Tibial artery (tissue), 4 donors: ENCODE results near the gene SAPCD1.

ENCODE experiments used
- DNase-seq, 2 donors: peaks; one replicate each; pipeline ENCODE4 v3.0.0-alpha.2; 2019
- H3K27ac ChIP-seq, 2 donors: fragments of 200-600 bp; sonication (generic) in 1 of 2; 1 replicate in 1 of 2; 2 replicates in 1 of 2; pipeline ENCODE4 v1.5.1; 2018 to 2019; ENCODE audit warnings: mild to moderate bottlenecking in 1 of 2
- H3K27me3 ChIP-seq, 2 donors: fragments of 200-600 bp; sonication (generic) in 1 of 2; one replicate each; pipeline versions ENCODE4 v1.5.1 to v1.6.0; 2016 to 2019
- H3K36me3 ChIP-seq, 3 donors: fragments of 200-600 bp; sonication (generic) in 2 of 3; one replicate each; pipeline ENCODE4 v1.5.1; 2016 to 2019; ENCODE audit warnings: mild to moderate bottlenecking in 2 of 3
- H3K4me1 ChIP-seq, 4 donors: fragments of 200-600 bp; sonication (generic) in 2 of 4; 1 replicate in 3 of 4; 2 replicates in 1 of 4; pipeline ENCODE4 v1.5.1; 2016 to 2019
- H3K4me3 ChIP-seq, 2 donors: fragments of 200-600 bp; sonication (generic) in 1 of 2; 1 replicate in 1 of 2; 2 replicates in 1 of 2; pipeline ENCODE4 v1.5.1; 2018 to 2019; ENCODE audit warnings: mild to moderate bottlenecking in 2 of 2
- H3K9me3 ChIP-seq, 3 donors: fragments of 200-600 bp; sonication (generic) in 1 of 3; one replicate each; pipeline ENCODE4 v1.5.1; 2016 to 2019
- CTCF ChIP-seq, 2 experiments: fragments of 200-600 bp in 1 of 2; fragments of 450-650 bp in 1 of 2; IDR thresholded peaks; one replicate each; pipeline ENCODE4 v1.5.1; 2017 to 2019; ENCODE audit warnings: antibody characterized with exemption in 2 of 2, mild to moderate bottlenecking in 1 of 2, moderate library complexity in 1 of 2
- intact Hi-C: fragments of 100-400 bp; cut with DNase I; formaldehyde crosslinking; loops from one replicate; pipeline ENCODE4 v1.15.0; 2023; ENCODE audit warnings: low total_unique reads

SAPCD1 gene

GRCh38 chr6:31723245-31723979 is 39.0 kb upstream of the SAPCD1 start, which contains the start of gene MPIG6B:
Gene MPIG6B, plus strand, starts transcription at chr6:31723373. Its CDS starts 11 bp downstream, at chr6:31723384.
- TF ChIP-seq CTCF (IDR thresholded peaks at IDR 0.05): no peak
- H3K27me3 ChIP-seq: no peaks in the 10 kb centered on the region
- H3K9me3 ChIP-seq: no peaks in the 10 kb centered on the region
- H3K36me3 ChIP-seq: peaks cover 20 to 38% (median 30%) of the 10 kb centered on the region in 3 donors
- DNase-seq: no peak
- H3K4me1 ChIP-seq: peaks cover 0 to 17% (median 11%) of the 10 kb centered on the region in 4 donors
- intact Hi-C loops: loop anchor here (10.0 kb wide), 1 partner anchor 111 kb away; no protein-coding TSS in a partner anchor
- no peak within 1 kb of the TSS for H3K27ac ChIP-seq
- no peak within 1 kb of the TSS for H3K4me3 ChIP-seq

- intact Hi-C loops: loop anchor here (10.0 kb wide), 1 partner anchor 111 kb away; no protein-coding TSS in a partner anchor
- peaks cover 0 to 23% (median 16%) of the 10 kb centered on the region in 4 donors for H3K4me1 ChIP-seq
- no peak overlapping the region for H3K27ac ChIP-seq
- DNase-seq: no peak
- H3K27me3 ChIP-seq: no peaks in the 10 kb centered on the region
- peaks cover 20 to 38% (median 31%) of the 10 kb centered on the region in 3 donors for H3K36me3 ChIP-seq
- H3K9me3 ChIP-seq: no peaks in the 10 kb centered on the region
- no peak for TF ChIP-seq CTCF (IDR thresholded peaks at IDR 0.05)
- H3K4me3 ChIP-seq: no peak overlapping the region
These were observed 38.3 kb upstream of the SAPCD1 start for GRCh38 chr6:31723980-31724691.

GRCh38 chr6:31725502-31726350 is 36.7 kb upstream of the SAPCD1 start:
- Histone ChIP-seq H3K36me3 (peaks cover 22 to 39% (median 33%) of the 10 kb centered on the region in 3 donors), H3K9me3 (no peaks in the 10 kb centered on the region), H3K27ac (no peak overlapping the region), H3K4me3 (no peak overlapping the region), H3K4me1 (peaks cover 0 to 30% (median 22%) of the 10 kb centered on the region in 4 donors), H3K27me3 (no peaks in the 10 kb centered on the region)
- TF ChIP-seq CTCF (IDR thresholded peaks at IDR 0.05): no peak
- intact Hi-C loops: loop anchor here (10.0 kb wide), 1 partner anchor 109 kb away; no protein-coding TSS in a partner anchor
- no peak for DNase-seq

GRCh38 chr6:31727034-31727716 is 35.3 kb upstream of the SAPCD1 start:
- peaks cover 37 to 53% (median 47%) of the 10 kb centered on the region in 3 donors for H3K36me3 ChIP-seq
- peak overlapping the region; percentile 50 to 88 for H3K27ac ChIP-seq
- DNase-seq: peak in 1 of 2 donors; percentile 41
- TF ChIP-seq CTCF (IDR thresholded peaks at IDR 0.05): no peak
- no peak overlapping the region for H3K4me3 ChIP-seq
- peaks cover 0 to 33% (median 23%) of the 10 kb centered on the region in 4 donors for H3K4me1 ChIP-seq
- no peaks in the 10 kb centered on the region for H3K27me3 ChIP-seq
- intact Hi-C loops: loop anchor here (10.0 kb wide), 1 partner anchor 108 kb away; no protein-coding TSS in a partner anchor
- no peaks in the 10 kb centered on the region for H3K9me3 ChIP-seq
